ENCODE measurements around the gene MYO5A.
"Not testable (repeated sequence)": the region's sequence is repeated elsewhere in the genome, so short reads cannot be mapped to it uniquely, and the experiment has no call there.

The MYO5A gene

DNA sequence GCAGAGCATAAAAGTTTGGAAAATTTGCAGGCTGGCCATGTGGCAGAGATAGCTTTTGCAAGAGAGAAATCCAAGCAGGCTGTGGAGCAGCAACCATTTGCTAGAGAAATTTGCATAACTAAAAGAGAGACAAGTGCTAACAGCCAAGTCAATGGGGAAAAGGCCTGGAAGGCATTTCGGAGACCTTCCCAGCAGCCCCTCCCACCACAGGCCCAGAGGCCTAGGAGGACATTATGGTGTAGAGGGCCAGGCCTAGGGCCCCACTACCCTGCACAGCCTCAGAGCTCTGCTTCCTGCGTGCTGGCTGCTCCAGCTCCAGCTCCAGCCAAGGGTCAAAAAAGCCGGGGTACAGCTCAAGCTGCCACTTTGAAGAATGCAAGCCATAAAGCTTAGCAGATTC, 82.7 kb downstream of the MYO5A start:
- in situ Hi-C loops (cut with MboI; ENCODE audit: low pct_unique_long_range_greater_than_20kb, low sequenced_read_pairs, unreplicated experiment): no loop called here
- TF ChIP-seq, protein P1, sequence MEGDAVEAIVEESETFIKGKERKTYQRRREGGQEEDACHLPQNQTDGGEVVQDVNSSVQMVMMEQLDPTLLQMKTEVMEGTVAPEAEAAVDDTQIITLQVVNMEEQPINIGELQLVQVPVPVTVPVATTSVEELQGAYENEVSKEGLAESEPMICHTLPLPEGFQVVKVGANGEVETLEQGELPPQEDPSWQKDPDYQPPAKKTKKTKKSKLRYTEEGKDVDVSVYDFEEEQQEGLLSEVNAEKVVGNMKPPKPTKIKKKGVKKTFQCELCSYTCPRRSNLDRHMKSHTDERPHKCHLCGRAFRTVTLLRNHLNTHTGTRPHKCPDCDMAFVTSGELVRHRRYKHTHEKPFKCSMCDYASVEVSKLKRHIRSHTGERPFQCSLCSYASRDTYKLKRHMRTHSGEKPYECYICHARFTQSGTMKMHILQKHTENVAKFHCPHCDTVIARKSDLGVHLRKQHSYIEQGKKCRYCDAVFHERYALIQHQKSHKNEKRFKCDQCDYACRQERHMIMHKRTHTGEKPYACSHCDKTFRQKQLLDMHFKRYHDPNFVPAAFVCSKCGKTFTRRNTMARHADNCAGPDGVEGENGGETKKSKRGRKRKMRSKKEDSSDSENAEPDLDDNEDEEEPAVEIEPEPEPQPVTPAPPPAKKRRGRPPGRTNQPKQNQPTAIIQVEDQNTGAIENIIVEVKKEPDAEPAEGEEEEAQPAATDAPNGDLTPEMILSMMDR (IDR thresholded peaks at IDR 0.05; ENCODE audit: extremely low read depth, insufficient read depth, missing control alignments): no peak
- no peak for DNase-seq (ENCODE audit: low spot score)

DNA sequence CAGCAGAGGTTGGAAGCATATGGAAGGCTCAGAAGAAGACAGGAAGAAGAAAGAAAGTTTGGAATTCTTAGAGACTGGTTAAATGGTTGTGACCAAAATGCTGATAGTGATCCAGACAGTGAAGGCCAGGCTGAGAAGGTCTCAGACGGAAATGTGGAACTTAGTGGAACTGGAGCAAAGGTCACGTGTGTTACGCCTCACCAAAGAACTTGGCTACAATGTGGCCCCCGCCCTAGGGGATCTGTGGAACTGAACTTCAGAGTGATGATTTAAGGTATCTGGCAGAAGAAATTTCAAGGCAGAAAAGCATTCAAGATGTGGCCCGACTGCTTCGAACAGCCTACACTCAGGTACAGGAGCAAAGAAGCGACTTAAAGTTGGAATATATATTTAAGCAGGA, 83.1 kb downstream of the MYO5A start:
- in situ Hi-C loops (cut with MboI; ENCODE audit: low pct_unique_long_range_greater_than_20kb, low sequenced_read_pairs, unreplicated experiment): no loop called here
- no peak for DNase-seq (ENCODE audit: low spot score)
- TF ChIP-seq, protein P1 (IDR thresholded peaks at IDR 0.05; ENCODE audit: extremely low read depth, insufficient read depth, missing control alignments): no peak

DNA sequence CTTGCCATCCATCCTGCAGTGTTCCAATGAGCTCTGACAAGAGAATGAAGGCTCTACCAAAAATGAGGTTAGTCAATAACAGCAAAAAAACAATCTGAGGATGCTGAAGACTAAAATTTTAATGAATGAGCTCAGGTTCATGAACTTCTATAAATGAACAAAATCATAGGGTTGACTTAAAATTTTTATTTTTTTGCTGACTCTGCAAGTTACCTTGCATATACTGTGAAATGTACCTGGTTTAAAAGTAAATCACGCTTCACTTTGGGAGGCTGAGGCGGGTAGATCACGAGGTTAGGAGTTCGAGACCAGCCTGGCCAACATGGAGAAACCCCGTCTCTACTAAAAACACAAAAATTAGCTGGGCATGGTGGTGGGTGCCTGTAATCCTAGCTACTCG, 85.5 kb downstream of the MYO5A start:
- DNase-seq (ENCODE audit: low spot score); in situ Hi-C loops (cut with MboI; ENCODE audit: low pct_unique_long_range_greater_than_20kb, low sequenced_read_pairs, unreplicated experiment): not testable (repeated sequence)

DNA sequence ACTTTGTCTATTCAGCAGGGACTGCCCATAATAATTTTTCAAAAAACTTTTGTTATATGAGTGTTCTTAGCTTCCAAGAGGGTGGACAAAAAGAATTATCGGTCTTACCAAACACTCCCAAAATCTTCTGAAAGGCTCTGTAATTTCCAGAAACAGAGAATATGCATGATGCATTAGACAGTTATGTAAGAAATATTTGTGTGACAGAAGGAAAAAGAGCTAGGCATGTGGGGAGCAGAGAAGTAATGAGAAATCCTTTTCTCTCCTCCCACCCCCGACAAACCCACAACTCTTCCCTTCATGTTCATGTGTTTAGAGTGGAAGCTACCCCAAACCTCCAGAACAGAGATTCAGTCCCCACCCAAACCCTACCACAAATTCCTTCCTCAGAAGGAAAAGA, 86.8 kb downstream of the MYO5A start:
- no peak for DNase-seq (ENCODE audit: low spot score)
- in situ Hi-C loops (cut with MboI; ENCODE audit: low pct_unique_long_range_greater_than_20kb, low sequenced_read_pairs, unreplicated experiment): no loop called here
- TF ChIP-seq, protein P1 (IDR thresholded peaks at IDR 0.05; ENCODE audit: extremely low read depth, insufficient read depth, missing control alignments): no peak

DNA sequence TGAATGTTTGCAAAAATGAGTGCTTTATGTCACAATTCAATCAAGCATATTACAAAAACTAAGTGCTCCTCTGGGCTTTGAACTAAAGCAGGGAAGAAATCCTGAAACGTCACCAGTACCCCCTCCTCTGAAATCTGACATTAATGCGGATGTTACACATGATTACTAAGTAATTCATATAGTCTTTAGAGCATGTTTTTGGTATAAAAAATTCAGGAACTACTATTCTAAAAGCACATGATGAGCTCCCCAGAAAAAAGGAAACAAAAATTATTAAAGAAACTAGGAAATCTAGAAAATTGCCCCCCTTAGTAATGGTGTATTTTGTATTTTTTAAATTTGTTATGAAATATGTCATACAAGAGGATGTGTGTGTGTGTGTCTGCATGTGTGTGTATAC, 87.7 kb downstream of the MYO5A start:
- TF ChIP-seq, protein P1 (IDR thresholded peaks at IDR 0.05; ENCODE audit: extremely low read depth, insufficient read depth, missing control alignments): no peak
- in situ Hi-C loops (cut with MboI; ENCODE audit: low pct_unique_long_range_greater_than_20kb, low sequenced_read_pairs, unreplicated experiment): no loop called here
- DNase-seq (ENCODE audit: low spot score): no peak

DNA sequence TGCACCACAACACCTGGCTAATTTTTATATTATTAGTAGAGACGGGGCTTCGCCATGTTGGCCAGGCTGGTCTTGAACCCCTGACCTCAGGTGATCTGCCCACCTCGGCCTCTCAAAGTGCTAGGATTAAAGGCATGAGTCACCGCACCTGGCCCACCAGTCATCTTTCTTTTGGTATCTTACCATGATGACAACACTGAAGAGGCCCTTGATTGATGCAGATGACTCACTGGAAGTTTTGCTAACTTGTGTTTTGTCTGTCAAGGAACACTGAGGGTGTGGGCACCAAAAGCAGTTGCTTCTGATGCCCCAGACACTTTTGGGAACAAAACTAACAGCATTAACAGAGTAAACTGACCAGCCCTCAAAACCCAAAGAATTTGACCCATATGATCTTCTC, 88.3 kb downstream of the MYO5A start:
- DNase-seq (ENCODE audit: low spot score): no peak
- in situ Hi-C loops (cut with MboI; ENCODE audit: low pct_unique_long_range_greater_than_20kb, low sequenced_read_pairs, unreplicated experiment): no loop called here
- TF ChIP-seq, protein P1 (IDR thresholded peaks at IDR 0.05; ENCODE audit: extremely low read depth, insufficient read depth, missing control alignments): no peak

DNA sequence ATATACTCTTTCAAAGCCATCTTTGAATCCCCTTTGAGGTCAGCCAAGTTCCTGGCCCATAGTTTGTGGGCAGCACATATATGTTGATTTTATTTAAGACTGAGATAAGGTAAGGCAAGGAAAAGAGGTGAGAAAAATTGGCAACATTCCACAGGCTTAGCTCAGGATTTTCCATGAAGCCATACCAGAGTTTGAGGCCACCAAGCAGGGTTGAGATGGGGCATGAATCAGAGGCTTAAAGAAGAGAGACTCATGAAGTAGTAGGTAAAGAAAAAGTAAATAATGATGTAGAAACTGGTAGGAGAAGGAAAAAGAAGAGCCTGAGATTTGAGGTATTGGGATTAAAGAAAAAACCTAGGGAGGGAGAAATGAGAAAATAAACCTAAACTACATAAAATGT, 89.2 kb downstream of the MYO5A start:
- in situ Hi-C loops (cut with MboI; ENCODE audit: low pct_unique_long_range_greater_than_20kb, low sequenced_read_pairs, unreplicated experiment): no loop called here
- no peak for DNase-seq (ENCODE audit: low spot score)
- TF ChIP-seq, protein P1 (IDR thresholded peaks at IDR 0.05; ENCODE audit: extremely low read depth, insufficient read depth, missing control alignments): no peak

DNA sequence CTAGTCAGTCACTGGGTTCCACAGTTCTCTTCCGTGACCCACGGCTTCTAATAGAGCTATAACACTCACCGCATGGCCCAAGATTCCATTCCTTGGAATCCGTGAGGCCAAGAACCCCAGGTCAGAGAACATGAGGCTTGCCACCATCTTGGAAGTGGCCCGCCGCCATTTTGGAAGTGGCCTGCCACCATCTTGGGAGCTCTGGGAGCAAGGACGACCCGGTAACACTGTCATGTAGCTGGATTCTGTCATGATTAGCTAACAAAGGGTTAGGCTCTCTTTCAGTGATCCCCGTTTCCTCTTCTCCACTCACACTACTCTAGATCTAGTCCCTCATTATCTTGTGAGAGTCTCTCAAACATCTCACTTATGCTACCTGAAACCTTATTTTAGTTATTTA, 89.6 kb downstream of the MYO5A start:
- DNase-seq (ENCODE audit: low spot score); in situ Hi-C loops (cut with MboI; ENCODE audit: low pct_unique_long_range_greater_than_20kb, low sequenced_read_pairs, unreplicated experiment): not testable (repeated sequence)

Data from GM13977 (cell line).